ENCODE measurements around the gene RAC3.

GRCh38 chr17:82080789-82081464, 49.4 kb downstream of the RAC3 start:
- TF ChIP-seq, protein P1, sequence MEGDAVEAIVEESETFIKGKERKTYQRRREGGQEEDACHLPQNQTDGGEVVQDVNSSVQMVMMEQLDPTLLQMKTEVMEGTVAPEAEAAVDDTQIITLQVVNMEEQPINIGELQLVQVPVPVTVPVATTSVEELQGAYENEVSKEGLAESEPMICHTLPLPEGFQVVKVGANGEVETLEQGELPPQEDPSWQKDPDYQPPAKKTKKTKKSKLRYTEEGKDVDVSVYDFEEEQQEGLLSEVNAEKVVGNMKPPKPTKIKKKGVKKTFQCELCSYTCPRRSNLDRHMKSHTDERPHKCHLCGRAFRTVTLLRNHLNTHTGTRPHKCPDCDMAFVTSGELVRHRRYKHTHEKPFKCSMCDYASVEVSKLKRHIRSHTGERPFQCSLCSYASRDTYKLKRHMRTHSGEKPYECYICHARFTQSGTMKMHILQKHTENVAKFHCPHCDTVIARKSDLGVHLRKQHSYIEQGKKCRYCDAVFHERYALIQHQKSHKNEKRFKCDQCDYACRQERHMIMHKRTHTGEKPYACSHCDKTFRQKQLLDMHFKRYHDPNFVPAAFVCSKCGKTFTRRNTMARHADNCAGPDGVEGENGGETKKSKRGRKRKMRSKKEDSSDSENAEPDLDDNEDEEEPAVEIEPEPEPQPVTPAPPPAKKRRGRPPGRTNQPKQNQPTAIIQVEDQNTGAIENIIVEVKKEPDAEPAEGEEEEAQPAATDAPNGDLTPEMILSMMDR (IDR thresholded peaks at IDR 0.05), result no peak
- TF ChIP-seq POLR2A (IDR thresholded peaks at IDR 0.05), result no peak

Measured in gastroesophageal sphincter (tissue), 3 donors.